ENCODE results near the gene PAFAH1B2. TPM values are rescaled to one million over a fixed set of nuclear protein-coding genes. Genes with fewer than 3 reads are reported as not detected.
"Not testable (repeated sequence)": the region's sequence is repeated elsewhere in the genome, so short reads cannot be mapped to it uniquely, and the experiment has no call there.

Gene PAFAH1B2
- total RNA-seq, 4 donors from 2014 or later = 50.3 to 82.3 (median 63.2) TPM

DNA sequence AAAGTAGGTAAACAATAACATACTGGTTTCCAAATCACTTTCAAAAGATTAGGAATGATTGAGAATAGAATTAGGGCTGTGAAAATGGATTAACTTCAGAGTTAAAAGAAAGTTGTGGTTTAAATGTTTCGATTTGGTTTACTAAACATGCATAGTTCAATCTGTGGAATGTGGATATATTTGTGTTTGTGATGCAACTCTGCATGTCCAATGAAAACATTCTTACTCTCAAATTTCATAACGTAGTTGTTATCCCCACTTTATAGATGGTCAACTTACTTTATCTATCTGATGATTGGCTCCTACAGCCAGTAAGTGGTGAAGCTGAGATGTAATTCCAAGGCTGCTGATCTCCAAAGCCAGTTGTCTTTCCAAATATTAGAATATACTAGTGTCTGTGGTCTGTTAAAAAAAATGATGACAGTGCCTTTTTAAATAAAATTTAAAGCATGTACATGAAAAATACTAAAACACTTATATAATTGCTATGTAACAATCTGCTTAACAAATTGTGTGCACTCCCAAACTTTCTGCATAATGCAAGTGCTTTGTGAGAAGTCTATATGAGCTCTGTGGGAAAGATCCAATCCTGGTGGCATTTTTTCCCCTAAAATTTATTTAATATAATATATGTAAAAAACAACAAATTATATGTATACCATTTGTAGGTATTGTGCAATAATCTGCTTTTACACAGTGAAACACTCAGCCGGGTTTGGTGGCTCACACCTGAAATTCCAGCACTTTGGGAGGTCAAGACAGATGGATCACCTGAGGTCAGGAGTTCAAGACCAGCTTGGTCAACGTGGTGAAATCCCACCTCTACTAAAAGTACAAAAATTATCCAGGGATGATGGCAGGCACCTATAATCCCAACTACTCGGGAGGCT lies 36.1 kb upstream of the PAFAH1B2 start:
- no peak for ATAC-seq
- H3K27ac ChIP-seq = peak overlapping the region in 1 of 4 donors; percentile 58

DNA sequence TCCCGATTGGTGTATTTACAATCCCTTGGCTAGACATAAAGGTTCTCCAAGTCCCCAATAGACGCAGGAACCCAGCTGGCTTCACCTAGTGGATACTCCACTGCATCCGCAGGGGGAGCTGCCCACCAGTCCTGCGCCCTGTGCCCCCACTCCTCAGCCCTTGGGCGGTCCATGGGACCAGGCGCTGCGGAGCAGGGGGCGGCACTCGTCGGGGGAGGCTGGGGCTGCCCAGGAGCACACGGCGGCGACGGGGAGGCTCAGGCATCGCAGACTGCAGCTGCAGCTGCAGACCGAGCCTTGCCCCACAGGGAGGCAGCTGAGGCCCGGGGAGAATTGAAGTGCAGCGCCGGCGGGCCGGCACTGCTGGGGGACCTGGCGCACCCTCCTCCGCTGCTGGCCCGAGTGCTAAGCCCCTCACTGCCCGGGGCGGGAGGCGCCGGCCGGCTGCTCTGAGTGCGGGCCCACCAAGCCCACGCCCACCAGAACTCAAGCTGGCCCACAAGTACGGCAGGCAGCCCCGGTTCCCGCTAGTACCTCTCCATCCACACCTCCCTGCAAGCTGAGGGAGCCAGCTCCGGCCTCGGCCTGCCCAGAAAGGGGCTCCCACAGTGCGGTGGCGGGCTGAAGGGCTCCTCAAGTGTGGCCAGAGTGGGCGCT lies 33.7 kb upstream of the PAFAH1B2 start:
- H3K36me3 ChIP-seq = no peaks in the 10 kb centered on the region
- H3K9me3 ChIP-seq = no peaks in the 10 kb centered on the region
- H3K27me3 ChIP-seq = no peaks in the 10 kb centered on the region
- H3K4me3 ChIP-seq = no peak overlapping the region
- ATAC-seq = no peak
- H3K27ac ChIP-seq = no peak overlapping the region
- no CpG with 5 or more reads among the region's 39 CpGs for WGBS, 2 donors (ENCODE audit: low coverage in 1 of 2)
- TF ChIP-seq POLR2A (IDR thresholded peaks at IDR 0.05) = no peak
- TF ChIP-seq, protein P1, sequence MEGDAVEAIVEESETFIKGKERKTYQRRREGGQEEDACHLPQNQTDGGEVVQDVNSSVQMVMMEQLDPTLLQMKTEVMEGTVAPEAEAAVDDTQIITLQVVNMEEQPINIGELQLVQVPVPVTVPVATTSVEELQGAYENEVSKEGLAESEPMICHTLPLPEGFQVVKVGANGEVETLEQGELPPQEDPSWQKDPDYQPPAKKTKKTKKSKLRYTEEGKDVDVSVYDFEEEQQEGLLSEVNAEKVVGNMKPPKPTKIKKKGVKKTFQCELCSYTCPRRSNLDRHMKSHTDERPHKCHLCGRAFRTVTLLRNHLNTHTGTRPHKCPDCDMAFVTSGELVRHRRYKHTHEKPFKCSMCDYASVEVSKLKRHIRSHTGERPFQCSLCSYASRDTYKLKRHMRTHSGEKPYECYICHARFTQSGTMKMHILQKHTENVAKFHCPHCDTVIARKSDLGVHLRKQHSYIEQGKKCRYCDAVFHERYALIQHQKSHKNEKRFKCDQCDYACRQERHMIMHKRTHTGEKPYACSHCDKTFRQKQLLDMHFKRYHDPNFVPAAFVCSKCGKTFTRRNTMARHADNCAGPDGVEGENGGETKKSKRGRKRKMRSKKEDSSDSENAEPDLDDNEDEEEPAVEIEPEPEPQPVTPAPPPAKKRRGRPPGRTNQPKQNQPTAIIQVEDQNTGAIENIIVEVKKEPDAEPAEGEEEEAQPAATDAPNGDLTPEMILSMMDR (IDR thresholded peaks at IDR 0.05) = no peak
- TF ChIP-seq POLR2AphosphoS5 (IDR thresholded peaks at IDR 0.05) = no peak
- peaks cover 0 to 14% (median 0%) of the 10 kb centered on the region in 3 donors for H3K4me1 ChIP-seq

More for the DNA sequence above, 36.1 kb upstream of the PAFAH1B2 start:
- Histone ChIP-seq H3K4me1 (peaks cover 0 to 14% (median 0%) of the 10 kb centered on the region in 3 donors), H3K27me3 (no peaks in the 10 kb centered on the region), H3K4me3 (no peak overlapping the region), H3K36me3 (no peaks in the 10 kb centered on the region), H3K9me3 (no peaks in the 10 kb centered on the region)
- 47 to 59% methylated on average over 3 to 5 of the region's 5 CpGs for WGBS, 2 donors (ENCODE audit: low coverage in 1 of 2)
- TF ChIP-seq EP300 (IDR thresholded peaks at IDR 0.05) = no peak

DNA sequence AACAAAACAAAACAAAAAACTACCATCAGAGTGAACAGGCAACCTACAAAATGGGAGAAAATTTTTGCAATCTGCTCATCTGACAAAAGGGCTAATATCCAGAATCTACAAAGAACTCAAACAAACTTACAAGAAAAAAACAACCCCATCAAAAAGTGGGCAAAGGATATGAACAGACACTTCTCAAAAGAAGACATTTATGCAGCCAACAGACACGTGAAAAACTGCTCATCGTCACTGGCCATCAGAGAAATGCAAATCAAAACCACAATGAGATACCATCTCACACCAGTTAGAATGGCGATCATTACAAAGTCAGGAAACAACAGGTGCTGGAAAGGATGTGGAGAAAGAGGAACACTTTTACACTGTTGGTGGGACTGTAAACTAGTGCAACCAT lies 31.6 kb upstream of the PAFAH1B2 start:
- not testable (repeated sequence) for ATAC-seq, H3K27ac ChIP-seq, H3K9me3 ChIP-seq, H3K36me3 ChIP-seq, H3K4me3 ChIP-seq, H3K27me3 ChIP-seq
- peaks cover 0 to 14% (median 0%) of the 10 kb centered on the region in 3 donors for H3K4me1 ChIP-seq
- 56 to 61% methylated on average over 3 of the region's 3 CpGs for WGBS, 2 donors (ENCODE audit: low coverage in 1 of 2)

DNA sequence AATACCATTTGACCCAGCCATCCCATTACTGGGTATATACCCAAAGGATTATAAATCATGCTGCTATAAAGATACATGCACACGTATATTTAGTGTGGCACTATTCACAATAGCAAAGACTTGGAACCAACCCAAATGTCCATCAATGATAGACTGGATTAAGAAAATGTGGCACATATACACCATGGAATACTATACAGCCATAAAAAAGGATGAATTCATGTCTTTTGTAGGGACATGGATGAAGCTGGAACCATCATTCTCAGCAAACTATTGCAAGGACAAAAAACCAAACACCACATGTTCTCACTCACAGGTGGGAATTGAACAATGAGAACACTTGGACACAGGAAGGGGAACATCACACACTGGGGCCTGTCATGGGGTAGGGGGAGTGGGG lies 31.1 kb upstream of the PAFAH1B2 start:
- H3K36me3 ChIP-seq, H3K27me3 ChIP-seq, H3K27ac ChIP-seq, H3K9me3 ChIP-seq, ATAC-seq, H3K4me3 ChIP-seq: not testable (repeated sequence)
- 60 to 67% methylated on average over 1 of the region's 1 CpG for WGBS, 2 donors (ENCODE audit: low coverage in 1 of 2)
- H3K4me1 ChIP-seq = peaks cover 0 to 14% (median 0%) of the 10 kb centered on the region in 3 donors

DNA sequence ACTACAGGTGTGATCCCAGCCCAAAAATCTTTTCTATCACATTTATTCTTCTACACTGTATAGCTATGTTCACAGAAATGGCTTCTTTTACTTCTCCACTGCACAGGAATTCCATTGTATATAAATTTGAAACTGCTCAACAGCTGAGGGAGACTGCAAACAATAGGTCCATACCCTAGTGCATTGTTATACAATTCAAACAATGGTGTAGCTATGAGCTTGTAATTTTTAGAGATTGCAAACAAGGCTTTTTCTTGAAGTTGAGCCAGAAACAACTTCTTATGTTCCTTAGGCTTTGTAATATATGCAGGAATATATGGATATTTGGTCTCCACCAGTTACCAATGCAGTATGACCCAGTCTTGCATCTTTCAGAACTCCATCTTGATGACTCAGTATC lies 26.4 kb upstream of the PAFAH1B2 start:
- no peak overlapping the region for H3K27ac ChIP-seq
- no peaks in the 10 kb centered on the region for H3K9me3 ChIP-seq
- no peaks in the 10 kb centered on the region for H3K27me3 ChIP-seq
- no peak overlapping the region for H3K4me3 ChIP-seq
- no peaks in the 10 kb centered on the region for H3K36me3 ChIP-seq
- no peak for TF ChIP-seq EP300 (IDR thresholded peaks at IDR 0.05)
- ATAC-seq = no peak
- H3K4me1 ChIP-seq = no peaks in the 10 kb centered on the region

DNA sequence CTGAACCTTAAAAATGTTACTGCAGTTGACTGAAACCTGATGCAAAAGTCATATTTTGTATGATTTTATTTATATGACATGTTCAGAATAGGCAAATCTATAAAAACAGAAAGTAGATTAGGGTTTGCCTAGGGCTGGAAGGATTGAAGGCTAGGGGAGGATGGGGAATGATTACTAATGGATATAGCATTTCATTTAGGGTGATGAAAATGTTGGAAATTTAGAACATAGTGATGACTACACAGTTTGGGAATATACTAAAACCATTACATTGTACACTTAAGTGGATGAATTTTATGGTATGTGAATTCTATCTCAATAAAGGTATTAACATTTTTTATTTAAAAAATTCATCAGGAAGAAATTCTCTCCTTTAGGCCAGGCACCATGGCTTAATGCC lies 22.9 kb upstream of the PAFAH1B2 start:
- no peak overlapping the region for H3K27ac ChIP-seq
- ATAC-seq = no peak
- no peaks in the 10 kb centered on the region for H3K36me3 ChIP-seq
- no peaks in the 10 kb centered on the region for H3K27me3 ChIP-seq
- H3K4me1 ChIP-seq = no peaks in the 10 kb centered on the region
- TF ChIP-seq, protein P1 (IDR thresholded peaks at IDR 0.05) = no peak
- TF ChIP-seq POLR2AphosphoS5 (IDR thresholded peaks at IDR 0.05) = no peak
- H3K4me3 ChIP-seq = no peak overlapping the region
- H3K9me3 ChIP-seq = no peaks in the 10 kb centered on the region

DNA sequence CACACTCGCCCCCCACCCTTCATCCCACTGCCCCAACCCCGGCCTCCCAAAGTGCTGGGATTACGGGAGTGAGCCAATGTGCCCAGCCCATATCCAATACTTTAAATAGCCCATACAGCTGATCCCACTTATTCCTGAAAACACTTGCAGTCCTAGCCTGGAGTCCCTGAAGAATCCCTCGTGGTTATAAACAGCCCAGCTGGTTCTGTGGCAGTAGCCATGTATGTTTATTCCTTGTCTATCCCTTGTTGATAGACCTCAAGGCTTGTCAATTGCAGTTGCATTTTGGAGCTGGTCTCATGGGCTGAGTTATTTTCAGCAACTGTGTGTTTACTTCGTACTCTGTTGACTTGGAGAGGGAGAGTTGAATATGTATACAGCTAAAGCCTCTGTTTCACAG lies 21.5 kb upstream of the PAFAH1B2 start:
- Histone ChIP-seq H3K4me1 (no peaks in the 10 kb centered on the region), H3K9me3 (no peaks in the 10 kb centered on the region), H3K27me3 (no peaks in the 10 kb centered on the region), H3K27ac (no peak overlapping the region), H3K4me3 (no peak overlapping the region), H3K36me3 (no peaks in the 10 kb centered on the region)
- ATAC-seq = no peak
- TF ChIP-seq, protein P1 (IDR thresholded peaks at IDR 0.05) = no peak
- no peak for TF ChIP-seq EP300 (IDR thresholded peaks at IDR 0.05)
- TF ChIP-seq POLR2AphosphoS5 (IDR thresholded peaks at IDR 0.05) = no peak
- no peak for TF ChIP-seq POLR2A (IDR thresholded peaks at IDR 0.05)
- 80 to 81% methylated on average over 1 to 5 of the region's 5 CpGs for WGBS, 2 donors (ENCODE audit: low coverage in 1 of 2)

All from gastroesophageal sphincter (tissue), 4 donors.